HUDEP-2 (cell line): Measurements from ENCODE around the gene ZNF574.
"Not testable (repeated sequence)": the region's sequence is repeated elsewhere in the genome, so short reads cannot be mapped to it uniquely, and the experiment has no call there.

ENCODE experiments used
- DNase-seq, 76 experiments: peaks; one replicate each; lab custom pipeline; 2025; ENCODE audit not compliant: unreplicated experiment in 76 of 76; lab: John Stamatoyannopoulos, UW

Gene ZNF574, protein sequence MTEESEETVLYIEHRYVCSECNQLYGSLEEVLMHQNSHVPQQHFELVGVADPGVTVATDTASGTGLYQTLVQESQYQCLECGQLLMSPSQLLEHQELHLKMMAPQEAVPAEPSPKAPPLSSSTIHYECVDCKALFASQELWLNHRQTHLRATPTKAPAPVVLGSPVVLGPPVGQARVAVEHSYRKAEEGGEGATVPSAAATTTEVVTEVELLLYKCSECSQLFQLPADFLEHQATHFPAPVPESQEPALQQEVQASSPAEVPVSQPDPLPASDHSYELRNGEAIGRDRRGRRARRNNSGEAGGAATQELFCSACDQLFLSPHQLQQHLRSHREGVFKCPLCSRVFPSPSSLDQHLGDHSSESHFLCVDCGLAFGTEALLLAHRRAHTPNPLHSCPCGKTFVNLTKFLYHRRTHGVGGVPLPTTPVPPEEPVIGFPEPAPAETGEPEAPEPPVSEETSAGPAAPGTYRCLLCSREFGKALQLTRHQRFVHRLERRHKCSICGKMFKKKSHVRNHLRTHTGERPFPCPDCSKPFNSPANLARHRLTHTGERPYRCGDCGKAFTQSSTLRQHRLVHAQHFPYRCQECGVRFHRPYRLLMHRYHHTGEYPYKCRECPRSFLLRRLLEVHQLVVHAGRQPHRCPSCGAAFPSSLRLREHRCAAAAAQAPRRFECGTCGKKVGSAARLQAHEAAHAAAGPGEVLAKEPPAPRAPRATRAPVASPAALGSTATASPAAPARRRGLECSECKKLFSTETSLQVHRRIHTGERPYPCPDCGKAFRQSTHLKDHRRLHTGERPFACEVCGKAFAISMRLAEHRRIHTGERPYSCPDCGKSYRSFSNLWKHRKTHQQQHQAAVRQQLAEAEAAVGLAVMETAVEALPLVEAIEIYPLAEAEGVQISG

GRCh38 chr19:42075616-42076379, at the start of gene ZNF574:
Gene ZNF574, plus strand, starts transcription at chr19:42076166. Its CDS starts 2,441 bp downstream, at chr19:42078607.
- peak; percentile 83 to 100 (median 99) for DNase-seq

DNA sequence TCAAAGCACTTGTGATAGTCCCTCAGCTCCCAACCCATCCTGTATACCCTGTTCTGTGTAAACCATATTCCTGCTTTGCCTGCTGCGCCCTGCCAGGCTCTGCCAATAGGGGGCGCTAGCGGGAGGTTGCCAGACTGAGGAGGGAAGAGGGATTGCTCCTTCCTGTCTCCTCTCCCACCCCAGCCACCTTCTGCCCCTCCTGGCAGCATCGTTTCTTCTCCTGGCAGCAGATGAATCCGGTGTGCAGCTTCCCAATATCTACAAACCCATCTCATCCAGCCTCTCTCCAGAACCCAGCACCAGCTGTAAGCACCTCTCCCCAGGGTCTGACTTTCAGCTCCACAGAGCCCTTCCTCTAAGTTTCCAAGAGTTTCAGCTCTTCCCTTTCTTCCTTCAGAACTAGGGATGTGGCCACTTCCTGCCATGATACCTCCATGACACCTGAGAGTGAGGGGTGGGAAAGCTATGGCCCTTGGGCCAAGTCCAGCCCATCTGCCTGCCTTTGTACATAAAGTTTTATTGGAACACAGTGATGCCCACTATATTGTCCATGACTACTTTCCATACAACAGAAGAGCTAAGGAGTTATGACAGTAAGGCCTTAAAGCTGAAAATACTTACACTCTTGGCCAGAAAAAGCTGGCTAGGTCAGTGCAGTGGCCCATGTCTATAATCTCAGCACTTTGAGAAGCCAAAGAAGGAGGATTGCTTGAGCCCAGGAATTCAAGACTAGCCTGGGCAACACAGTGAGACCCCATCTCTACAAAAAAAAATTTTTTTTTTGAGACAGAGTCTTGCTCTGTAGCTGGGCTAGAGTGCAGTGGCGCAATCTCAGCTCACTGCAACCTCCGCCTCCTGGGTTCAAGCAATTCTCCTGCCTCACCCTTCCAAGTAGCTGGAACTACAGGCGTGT, 47.4 kb upstream of the ZNF574 start:
- peak in 46 of 76 experiments; percentile 11 to 70 (median 34) for DNase-seq

DNA sequence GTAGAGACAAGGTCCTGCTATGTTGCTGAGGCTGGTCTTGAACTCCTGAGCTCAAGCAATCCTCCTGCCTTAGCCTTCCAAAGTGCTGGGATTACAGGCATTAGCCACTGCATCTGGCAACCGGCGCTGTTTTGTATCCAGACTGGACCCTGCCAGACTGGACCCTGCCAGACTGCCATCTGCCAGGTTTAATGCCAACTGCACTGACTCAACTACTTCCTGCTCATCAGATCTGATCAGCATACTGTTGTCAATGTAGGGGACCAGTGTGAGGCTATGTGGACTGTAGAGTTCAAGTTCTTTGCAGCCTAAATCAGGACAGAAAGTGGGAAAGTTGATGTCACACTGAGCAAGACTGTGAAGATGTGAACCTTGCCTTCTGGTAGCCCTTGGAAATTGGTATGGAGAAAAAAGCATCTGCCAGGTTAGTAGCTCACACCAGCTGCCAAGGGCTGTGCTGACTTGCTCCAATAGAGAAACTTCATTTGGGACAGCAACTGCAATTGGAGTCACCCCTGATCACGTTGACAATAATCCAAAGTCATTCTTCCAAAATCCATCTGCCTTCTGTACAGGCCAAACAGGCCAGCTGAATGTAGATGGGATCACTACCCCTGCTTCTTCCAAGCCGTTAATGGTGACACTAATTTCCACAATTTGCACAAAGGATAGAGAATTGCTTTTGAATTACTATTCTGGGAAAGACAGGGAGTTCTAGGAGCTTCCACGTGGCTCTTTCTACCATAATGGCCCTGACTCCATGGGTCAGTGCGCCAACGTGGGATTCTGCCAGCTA, 45.1 kb upstream of the ZNF574 start:
- DNase-seq: no peak

DNA sequence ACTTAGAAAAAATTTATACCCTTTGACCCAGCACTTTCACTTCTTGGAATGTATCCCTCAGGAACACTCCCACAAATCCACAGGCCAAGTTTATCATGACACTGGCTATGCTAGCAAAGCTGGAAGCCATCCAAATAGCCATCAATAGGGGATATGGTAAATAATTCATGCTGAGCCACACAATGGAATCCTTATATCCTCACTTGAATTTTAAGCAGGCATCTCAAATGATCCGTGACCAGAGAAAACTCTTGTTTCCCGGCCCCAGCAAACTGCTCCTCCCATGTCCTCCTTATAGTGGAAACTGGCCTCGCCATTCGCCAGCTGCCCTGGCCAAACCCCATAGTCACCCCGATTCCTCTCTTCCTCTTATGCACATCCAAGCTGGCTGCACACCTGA, 43.5 kb upstream of the ZNF574 start:
- DNase-seq: no peak

GRCh38 chr19:42033413-42033812, 42.6 kb upstream of the ZNF574 start:
- peak in 1 of 76 experiments; percentile 4 for DNase-seq

GRCh38 chr19:42034640-42035391, 41.1 kb upstream of the ZNF574 start:
- peak in 46 of 76 experiments; percentile 5 to 70 (median 38) for DNase-seq

- DNase-seq: no peak
Observed at GRCh38 chr19:42037649-42038048, 38.3 kb upstream of the ZNF574 start.

- DNase-seq: no peak
Observed at GRCh38 chr19:42038666-42039065, 37.3 kb upstream of the ZNF574 start.

DNA sequence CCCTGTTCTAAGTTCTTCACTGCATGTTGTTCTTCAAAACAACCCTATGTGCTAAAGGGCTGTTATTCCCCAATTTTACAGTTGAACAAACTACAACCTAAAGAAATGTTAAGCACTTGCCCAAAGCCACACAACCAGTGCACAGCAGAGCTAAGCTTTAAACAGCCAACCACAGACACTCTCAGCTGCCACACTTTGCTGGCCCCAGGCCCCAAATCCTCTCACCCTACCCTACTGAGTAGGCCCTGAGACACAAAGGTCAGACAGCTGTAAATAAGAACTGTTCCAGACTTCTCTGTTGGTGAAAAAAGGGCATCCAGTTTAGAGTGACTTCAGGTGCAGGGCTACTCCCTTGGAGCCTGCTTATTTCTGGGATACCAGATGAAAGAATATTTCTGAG, 35.9 kb upstream of the ZNF574 start:
- no peak for DNase-seq

DNA sequence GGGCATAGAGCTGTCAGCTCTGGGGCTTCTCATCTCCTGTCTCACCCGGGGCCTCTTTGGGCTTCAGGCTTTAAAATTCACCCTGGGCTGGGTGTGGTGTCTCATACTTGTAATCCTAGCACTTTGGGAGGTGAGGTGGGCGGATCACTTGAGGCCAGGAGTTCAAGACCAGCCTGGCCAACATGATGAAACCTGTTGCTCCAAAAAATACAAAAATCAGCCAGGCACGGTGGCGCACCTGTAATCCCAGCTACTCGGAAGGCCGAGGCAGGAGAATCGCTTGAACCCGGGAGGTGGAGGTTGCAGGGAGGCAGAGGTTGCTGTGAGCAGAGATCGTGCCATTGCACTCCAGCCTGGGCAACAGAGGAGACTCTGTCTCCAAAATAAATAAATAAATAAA, 35.5 kb upstream of the ZNF574 start:
- DNase-seq: not testable (repeated sequence)

GRCh38 chr19:42042455-42043170, 33.4 kb upstream of the ZNF574 start:
- DNase-seq: no peak

DNA sequence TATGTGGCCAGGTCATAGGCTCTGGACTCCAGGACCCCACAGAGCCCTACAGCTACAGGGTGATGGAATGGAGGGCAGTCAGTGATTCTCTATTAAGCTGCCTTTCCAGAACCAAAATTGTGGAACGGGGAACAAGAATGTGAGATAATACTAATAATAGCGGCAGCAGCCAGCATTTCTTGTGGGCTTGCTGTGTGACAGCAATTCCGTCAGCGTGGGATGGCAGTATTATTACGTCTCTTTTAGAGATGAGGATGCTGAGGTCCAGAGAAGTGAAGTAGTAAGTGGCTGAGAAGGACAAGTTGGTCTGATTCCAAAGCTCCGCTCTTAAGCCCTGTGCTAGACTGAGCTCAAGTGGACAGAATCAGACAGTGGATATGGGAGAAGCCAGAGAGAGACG, 30.4 kb upstream of the ZNF574 start:
- DNase-seq: no peak

GRCh38 chr19:42048992-42049391, 27.0 kb upstream of the ZNF574 start:
- no peak for DNase-seq

- DNase-seq: no peak
Observed at GRCh38 chr19:42051166-42052115, 24.5 kb upstream of the ZNF574 start.

DNA sequence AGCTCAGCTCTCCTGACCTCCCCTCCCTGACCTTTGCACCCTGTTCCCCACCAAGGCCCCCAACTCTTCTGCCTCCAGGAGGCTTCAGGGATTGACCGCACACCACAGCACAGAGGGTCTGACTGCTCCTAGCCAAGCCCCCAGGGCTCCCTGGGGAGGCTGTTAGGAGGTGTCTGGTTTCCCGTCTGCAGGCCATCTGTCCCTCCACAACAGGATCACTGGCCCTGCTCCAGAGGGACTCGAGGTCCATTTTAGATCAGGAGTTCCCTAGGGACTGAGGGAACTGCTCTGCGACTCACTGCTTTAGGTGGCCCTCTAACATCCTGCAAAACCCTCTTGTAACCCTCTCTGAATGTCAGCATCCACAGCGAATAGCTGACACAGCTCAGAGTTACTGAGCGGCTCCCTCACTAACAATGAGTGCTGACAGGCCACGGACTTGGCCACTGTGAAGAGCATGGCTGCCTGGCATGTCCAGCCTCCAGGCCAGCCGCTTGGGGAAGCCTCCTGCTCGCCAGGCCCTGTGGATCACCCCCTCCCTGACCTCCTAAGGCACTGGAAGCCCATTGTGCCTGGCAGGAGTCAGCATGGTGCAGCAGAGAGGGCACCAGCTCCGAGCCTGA, 23.6 kb upstream of the ZNF574 start:
- DNase-seq: no peak
